ENCODE measurements around the gene INHBE. TPM values are rescaled to one million over a fixed set of nuclear protein-coding genes. Genes with fewer than 3 reads are reported as not detected.
"Not testable (repeated sequence)": the region's sequence is repeated elsewhere in the genome, so short reads cannot be mapped to it uniquely, and the experiment has no call there.

The INHBE gene
- total RNA-seq, 1 donor from 2014 or later, result not detected

DNA sequence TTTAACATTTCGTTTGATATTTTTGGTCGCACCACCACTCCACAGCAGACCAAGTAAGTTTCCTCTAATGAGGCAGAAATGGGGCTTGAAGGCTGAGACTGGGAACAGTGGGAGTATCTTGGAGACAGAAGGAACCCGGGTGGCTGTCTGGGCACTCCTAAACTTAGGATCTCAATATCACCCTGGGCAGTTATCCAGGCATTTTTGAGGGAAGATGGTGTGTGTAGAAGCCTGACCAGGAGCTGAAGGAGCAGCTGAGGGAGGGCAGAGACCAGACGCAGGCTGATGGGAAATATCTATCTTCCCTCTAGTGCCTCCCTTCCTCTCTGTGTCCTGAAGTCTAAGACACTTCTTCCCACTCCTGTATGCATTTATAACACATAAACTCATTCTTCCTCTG lies 43.5 kb downstream of the INHBE start:
- no peaks in the 10 kb centered on the region for H3K4me1 ChIP-seq
- no peak for DNase-seq
- intact Hi-C loops (cut with micrococcal nuclease), result no loop called here

DNA sequence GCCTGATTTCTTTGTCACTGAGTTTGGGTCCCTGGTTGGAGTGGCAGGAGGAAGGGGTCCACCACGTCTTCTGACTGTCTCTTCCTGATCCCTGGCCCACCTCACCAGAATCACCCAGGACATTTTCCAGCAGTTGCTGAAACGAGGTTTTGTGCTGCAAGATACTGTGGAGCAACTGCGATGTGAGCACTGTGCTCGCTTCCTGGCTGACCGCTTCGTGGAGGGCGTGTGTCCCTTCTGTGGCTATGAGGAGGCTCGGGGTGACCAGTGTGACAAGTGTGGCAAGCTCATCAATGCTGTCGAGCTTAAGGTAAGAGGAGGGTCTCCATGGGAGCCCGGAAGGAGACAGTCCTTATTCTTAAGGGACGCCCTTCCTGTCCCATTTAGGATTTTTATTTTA lies 45.1 kb downstream of the INHBE start:
- H3K27ac ChIP-seq (replicated peaks), result no peak overlapping the region
- no peaks in the 10 kb centered on the region for H3K9me3 ChIP-seq (replicated peaks)
- no peak overlapping the region for H3K4me3 ChIP-seq
- intact Hi-C loops (cut with micrococcal nuclease), result no loop called here
- no peaks in the 10 kb centered on the region for H3K4me1 ChIP-seq
- no peak for DNase-seq
- H3K36me3 ChIP-seq, result peaks cover 89% of the 10 kb centered on the region
- no peaks in the 10 kb centered on the region for H3K27me3 ChIP-seq (ENCODE audit: low read depth)
- TF ChIP-seq, protein P1, sequence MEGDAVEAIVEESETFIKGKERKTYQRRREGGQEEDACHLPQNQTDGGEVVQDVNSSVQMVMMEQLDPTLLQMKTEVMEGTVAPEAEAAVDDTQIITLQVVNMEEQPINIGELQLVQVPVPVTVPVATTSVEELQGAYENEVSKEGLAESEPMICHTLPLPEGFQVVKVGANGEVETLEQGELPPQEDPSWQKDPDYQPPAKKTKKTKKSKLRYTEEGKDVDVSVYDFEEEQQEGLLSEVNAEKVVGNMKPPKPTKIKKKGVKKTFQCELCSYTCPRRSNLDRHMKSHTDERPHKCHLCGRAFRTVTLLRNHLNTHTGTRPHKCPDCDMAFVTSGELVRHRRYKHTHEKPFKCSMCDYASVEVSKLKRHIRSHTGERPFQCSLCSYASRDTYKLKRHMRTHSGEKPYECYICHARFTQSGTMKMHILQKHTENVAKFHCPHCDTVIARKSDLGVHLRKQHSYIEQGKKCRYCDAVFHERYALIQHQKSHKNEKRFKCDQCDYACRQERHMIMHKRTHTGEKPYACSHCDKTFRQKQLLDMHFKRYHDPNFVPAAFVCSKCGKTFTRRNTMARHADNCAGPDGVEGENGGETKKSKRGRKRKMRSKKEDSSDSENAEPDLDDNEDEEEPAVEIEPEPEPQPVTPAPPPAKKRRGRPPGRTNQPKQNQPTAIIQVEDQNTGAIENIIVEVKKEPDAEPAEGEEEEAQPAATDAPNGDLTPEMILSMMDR (IDR thresholded peaks at IDR 0.05; ENCODE audit: borderline replicate concordance), result no peak

More for the DNA sequence above, 43.5 kb downstream of the INHBE start:
- TF ChIP-seq, protein P1 (IDR thresholded peaks at IDR 0.05; ENCODE audit: borderline replicate concordance), result no peak
- Histone ChIP-seq H3K4me3 (no peak overlapping the region), H3K9me3 (replicated peaks) (no peaks in the 10 kb centered on the region), H3K27ac (replicated peaks) (no peak overlapping the region), H3K27me3 (ENCODE audit: low read depth) (no peaks in the 10 kb centered on the region), H3K36me3 (peaks cover 77% of the 10 kb centered on the region)

DNA sequence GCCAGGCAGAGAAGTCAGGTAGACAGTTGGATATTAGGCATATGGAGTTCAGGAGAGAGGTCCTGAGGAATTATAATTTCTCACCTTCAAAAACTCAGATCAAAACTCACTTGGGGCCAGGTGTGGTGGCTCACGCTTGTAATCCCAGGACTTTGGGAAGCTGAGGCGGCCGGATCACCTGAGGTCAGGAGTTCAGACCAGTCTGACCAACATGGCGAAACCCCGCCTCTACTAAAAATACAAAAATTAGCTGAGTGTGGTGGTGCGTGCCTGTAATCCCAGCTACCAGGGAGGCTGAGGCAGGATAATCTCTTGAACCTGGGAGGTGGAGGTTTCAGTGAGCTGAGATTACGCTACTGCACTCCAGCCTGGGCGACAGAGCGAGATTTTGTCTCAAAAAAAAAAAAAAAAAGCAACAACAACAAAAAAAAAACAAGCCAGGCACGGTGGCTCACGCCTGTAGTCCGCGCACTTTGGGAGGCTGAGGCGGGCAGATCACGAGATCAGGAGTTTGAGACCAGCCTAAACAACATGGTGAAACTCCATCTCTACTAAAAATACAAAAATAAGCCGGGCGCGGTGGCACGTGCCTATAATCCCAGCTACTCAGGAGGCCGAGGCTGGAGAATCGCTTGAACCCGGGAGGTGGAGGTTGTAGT lies 47.3 kb downstream of the INHBE start:
- H3K4me1 ChIP-seq; H3K4me3 ChIP-seq; intact Hi-C loops (cut with micrococcal nuclease); DNase-seq; H3K27me3 ChIP-seq (ENCODE audit: low read depth); H3K27ac ChIP-seq (replicated peaks); H3K9me3 ChIP-seq (replicated peaks): not testable (repeated sequence)
- peaks cover 87% of the 10 kb centered on the region for H3K36me3 ChIP-seq

DNA sequence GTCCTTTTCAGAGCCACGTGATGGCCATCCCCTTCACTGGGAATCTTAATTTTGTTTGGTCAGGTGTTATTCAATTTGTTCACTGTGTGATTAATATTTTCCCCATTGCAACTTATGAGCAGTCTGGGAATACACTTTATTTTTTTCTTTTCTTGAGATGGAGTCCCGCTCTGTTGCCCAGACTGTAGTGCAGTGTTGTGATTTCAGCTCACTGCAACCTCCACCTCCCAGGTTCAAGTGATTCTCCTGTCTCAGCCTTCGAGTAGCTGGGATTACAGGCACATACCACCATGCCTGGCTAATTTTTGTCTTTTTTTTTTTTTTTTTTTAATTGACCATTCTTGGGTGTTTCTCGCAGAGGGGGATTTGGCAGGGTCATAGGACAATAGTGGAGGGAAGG lies 51.4 kb downstream of the INHBE start:
- DNase-seq; H3K27me3 ChIP-seq (ENCODE audit: low read depth); H3K27ac ChIP-seq (replicated peaks); intact Hi-C loops (cut with micrococcal nuclease); H3K4me3 ChIP-seq; H3K4me1 ChIP-seq; H3K9me3 ChIP-seq (replicated peaks): not testable (repeated sequence)
- peaks cover 72% of the 10 kb centered on the region for H3K36me3 ChIP-seq

Other genes starting within 250 kb of the INHBE start
- gene NXPH4, start 238.5 kb upstream of the INHBE start, total RNA-seq, result 0.44 TPM
- 22.9 TPM for gene SHMT2, start 225.6 kb upstream of the INHBE start, total RNA-seq
- gene STAC3, start 204.1 kb upstream of the INHBE start, total RNA-seq, result 0.69 TPM
- 63.1 TPM for gene R3HDM2, start 24.3 kb upstream of the INHBE start, total RNA-seq
- not detected for gene INHBC, start 20.5 kb upstream of the INHBE start, total RNA-seq
- 0.93 TPM for gene GLI1, start 4.5 kb downstream of the INHBE start, total RNA-seq
- 4.2 TPM for gene ARHGAP9, start 24.6 kb downstream of the INHBE start, total RNA-seq
- 73.1 TPM for gene MARS1, start 32.8 kb downstream of the INHBE start, total RNA-seq
- 20.4 TPM for gene DDIT3, start 65.2 kb downstream of the INHBE start, total RNA-seq
- gene MBD6, start 67.5 kb downstream of the INHBE start, total RNA-seq, result 33.1 TPM
- 87.8 TPM for gene DCTN2, start 91.9 kb downstream of the INHBE start, total RNA-seq
- 0.08 TPM for gene KIF5A, start 94.7 kb downstream of the INHBE start, total RNA-seq
- gene PIP4K2C, start 135.9 kb downstream of the INHBE start, total RNA-seq, result 12.3 TPM
- gene DTX3, start 149.5 kb downstream of the INHBE start, total RNA-seq, result 22.3 TPM
- 9.7 TPM for gene ARHGEF25, start 156.1 kb downstream of the INHBE start, total RNA-seq
- gene B4GALNT1, start 177.9 kb downstream of the INHBE start, total RNA-seq, result 4.7 TPM
- gene OS9, start 238.8 kb downstream of the INHBE start, total RNA-seq, result 112 TPM

Measured in left ventricle myocardium inferior (tissue), 1 donor.